ENCODE data around the gene PEX7.
A peak's percentile ranks its signal among the peaks of the same experiment; 100 is the strongest.

The PEX7 gene

DNA sequence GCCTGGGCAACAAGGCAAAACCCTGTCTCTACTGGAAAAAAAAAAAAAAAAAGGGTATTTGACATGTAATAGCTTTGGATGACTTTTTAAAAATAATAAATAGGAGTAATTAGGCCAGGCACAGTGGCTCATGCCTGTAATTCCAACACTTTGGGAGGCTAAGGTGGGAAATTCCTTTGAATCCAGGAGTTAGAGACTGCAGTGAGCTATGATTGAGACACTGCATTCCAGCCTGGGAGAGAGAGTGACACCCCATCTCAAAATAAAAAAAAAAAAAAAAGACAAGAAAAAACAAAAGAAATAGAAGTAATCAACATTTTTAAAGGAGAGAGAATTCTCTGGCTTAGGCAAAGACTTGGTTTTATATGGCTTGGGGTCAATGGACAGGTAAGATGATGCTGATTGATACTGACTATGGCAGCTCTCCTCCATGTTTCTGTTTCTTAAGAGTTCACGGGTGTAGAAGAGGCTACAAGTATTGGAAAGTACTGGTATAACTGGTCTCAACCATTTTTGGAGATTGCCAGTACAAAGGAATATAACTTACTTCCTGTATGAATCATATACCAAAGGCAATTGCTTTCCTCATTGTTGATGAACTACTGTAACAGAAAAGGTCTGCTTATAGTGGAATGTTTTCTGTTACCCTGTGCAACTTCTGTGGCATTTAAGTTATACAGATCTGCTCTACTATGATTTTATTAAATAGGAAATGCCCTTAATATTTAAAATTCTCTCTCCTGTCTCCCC lies 40.2 kb upstream of the PEX7 start:
- DNase-seq (ENCODE audit: low read depth in 1 of 2, low spot score in 1 of 2), result no peak
- Histone ChIP-seq H3K27me3 (ENCODE audit: insufficient read depth, poor library complexity, severe bottlenecking) (no peaks in the 10 kb centered on the region), H3K27ac (replicated peaks) (peak overlapping the region; percentile 74), H3K4me3 (replicated peaks; ENCODE audit: insufficient read depth, low read length) (no peak overlapping the region)
- TF ChIP-seq, protein P1, sequence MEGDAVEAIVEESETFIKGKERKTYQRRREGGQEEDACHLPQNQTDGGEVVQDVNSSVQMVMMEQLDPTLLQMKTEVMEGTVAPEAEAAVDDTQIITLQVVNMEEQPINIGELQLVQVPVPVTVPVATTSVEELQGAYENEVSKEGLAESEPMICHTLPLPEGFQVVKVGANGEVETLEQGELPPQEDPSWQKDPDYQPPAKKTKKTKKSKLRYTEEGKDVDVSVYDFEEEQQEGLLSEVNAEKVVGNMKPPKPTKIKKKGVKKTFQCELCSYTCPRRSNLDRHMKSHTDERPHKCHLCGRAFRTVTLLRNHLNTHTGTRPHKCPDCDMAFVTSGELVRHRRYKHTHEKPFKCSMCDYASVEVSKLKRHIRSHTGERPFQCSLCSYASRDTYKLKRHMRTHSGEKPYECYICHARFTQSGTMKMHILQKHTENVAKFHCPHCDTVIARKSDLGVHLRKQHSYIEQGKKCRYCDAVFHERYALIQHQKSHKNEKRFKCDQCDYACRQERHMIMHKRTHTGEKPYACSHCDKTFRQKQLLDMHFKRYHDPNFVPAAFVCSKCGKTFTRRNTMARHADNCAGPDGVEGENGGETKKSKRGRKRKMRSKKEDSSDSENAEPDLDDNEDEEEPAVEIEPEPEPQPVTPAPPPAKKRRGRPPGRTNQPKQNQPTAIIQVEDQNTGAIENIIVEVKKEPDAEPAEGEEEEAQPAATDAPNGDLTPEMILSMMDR (IDR thresholded peaks at IDR 0.05; ENCODE audit: insufficient read depth, low read length), result no peak
- TF ChIP-seq POLR2AphosphoS5 (IDR thresholded peaks at IDR 0.05; ENCODE audit: low read depth) (no peak), SPI1 (IDR thresholded peaks at IDR 0.05; ENCODE audit: borderline replicate concordance, low read depth) (no peak), GABPA (IDR thresholded peaks at IDR 0.05; ENCODE audit: low read depth) (no peak)
- TF ChIP-seq, protein P2, sequence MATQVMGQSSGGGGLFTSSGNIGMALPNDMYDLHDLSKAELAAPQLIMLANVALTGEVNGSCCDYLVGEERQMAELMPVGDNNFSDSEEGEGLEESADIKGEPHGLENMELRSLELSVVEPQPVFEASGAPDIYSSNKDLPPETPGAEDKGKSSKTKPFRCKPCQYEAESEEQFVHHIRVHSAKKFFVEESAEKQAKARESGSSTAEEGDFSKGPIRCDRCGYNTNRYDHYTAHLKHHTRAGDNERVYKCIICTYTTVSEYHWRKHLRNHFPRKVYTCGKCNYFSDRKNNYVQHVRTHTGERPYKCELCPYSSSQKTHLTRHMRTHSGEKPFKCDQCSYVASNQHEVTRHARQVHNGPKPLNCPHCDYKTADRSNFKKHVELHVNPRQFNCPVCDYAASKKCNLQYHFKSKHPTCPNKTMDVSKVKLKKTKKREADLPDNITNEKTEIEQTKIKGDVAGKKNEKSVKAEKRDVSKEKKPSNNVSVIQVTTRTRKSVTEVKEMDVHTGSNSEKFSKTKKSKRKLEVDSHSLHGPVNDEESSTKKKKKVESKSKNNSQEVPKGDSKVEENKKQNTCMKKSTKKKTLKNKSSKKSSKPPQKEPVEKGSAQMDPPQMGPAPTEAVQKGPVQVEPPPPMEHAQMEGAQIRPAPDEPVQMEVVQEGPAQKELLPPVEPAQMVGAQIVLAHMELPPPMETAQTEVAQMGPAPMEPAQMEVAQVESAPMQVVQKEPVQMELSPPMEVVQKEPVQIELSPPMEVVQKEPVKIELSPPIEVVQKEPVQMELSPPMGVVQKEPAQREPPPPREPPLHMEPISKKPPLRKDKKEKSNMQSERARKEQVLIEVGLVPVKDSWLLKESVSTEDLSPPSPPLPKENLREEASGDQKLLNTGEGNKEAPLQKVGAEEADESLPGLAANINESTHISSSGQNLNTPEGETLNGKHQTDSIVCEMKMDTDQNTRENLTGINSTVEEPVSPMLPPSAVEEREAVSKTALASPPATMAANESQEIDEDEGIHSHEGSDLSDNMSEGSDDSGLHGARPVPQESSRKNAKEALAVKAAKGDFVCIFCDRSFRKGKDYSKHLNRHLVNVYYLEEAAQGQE (IDR thresholded peaks at IDR 0.05; ENCODE audit: insufficient replicate concordance, low read depth), result no peak

DNA sequence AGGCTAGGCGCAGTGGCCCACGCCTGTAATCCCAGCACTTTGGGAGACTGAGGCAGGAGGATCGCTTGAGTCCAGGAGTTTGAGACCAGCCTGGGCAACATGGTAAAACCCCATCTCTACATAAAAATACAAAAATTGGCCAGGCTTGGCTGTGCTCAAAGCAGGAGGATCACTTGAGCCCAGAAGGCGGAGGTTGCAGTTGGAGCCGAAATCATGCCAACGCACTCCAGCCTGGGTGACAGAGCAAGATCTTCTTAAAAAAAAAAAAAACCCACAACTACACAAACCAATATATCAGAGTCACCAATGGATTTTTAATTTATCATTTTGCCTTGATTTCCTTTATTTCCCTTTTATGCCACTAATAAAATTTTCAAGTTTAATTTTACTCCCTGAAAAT lies 39.4 kb upstream of the PEX7 start:
- H3K4me3 ChIP-seq (replicated peaks; ENCODE audit: insufficient read depth, low read length), result no peak overlapping the region
- peak overlapping the region; percentile 74 for H3K27ac ChIP-seq (replicated peaks)
- DNase-seq (ENCODE audit: low read depth in 1 of 2, low spot score in 1 of 2), result no peak
- no peaks in the 10 kb centered on the region for H3K27me3 ChIP-seq (ENCODE audit: insufficient read depth, poor library complexity, severe bottlenecking)
- TF ChIP-seq GABPA (IDR thresholded peaks at IDR 0.05; ENCODE audit: low read depth), result no peak
- no peak for TF ChIP-seq POLR2AphosphoS5 (IDR thresholded peaks at IDR 0.05; ENCODE audit: low read depth)
- TF ChIP-seq, protein P1 (IDR thresholded peaks at IDR 0.05; ENCODE audit: insufficient read depth, low read length), result no peak

DNA sequence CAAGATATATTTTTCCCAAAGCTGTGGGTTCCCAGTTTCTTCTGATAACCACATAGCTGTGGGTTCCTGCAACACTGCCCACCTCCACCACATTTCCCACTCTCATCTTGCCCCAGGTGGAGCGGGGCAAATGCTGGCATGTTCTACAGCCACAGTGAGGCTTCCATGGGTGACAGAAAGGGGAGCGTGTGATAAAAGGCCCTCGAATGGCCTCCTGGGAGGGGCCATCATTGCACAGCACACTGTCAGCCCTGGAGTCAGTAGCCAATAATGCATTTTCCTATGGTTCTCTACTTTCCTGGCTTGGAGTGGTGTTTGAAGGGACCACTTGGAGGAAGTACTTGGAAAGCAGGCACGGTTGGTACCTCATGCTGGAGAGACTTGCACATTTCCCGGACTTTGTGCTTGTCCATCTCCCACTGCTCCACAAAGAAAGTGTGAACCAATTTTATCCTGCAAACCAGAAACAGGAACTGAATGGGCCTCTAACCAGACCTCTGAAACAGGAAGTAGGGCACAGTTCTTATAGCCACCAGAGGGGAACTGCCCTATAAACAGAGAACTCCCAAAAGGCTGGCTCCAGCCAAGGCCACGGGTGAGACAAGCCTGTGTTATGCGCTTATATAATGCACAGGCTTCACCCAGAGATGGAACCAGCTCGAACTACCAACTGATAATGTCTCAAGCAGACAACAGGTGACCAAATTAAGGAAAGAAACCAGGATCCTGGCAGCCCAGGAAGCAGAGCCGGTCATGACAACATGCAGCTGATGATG lies 38.7 kb upstream of the PEX7 start:
- peak overlapping the region; percentile 74 for H3K27ac ChIP-seq (replicated peaks)
- DNase-seq (ENCODE audit: low read depth in 1 of 2, low spot score in 1 of 2), result peak; percentile 86 to 95
- peak; percentile 43; the same call in 1 of the 2 replicates for TF ChIP-seq GABPA (IDR thresholded peaks at IDR 0.05; ENCODE audit: low read depth)
- TF ChIP-seq, protein P1 (IDR thresholded peaks at IDR 0.05; ENCODE audit: insufficient read depth, low read length), result no peak
- peak; percentile 100 for TF ChIP-seq SPI1 (IDR thresholded peaks at IDR 0.05; ENCODE audit: borderline replicate concordance, low read depth)
- TF ChIP-seq POLR2AphosphoS5 (IDR thresholded peaks at IDR 0.05; ENCODE audit: low read depth), result peak; percentile 74
- TF ChIP-seq, protein P2 (IDR thresholded peaks at IDR 0.05; ENCODE audit: insufficient replicate concordance, low read depth), result no peak
- H3K27me3 ChIP-seq (ENCODE audit: insufficient read depth, poor library complexity, severe bottlenecking), result no peaks in the 10 kb centered on the region
- peak overlapping the region; percentile 61 for H3K4me3 ChIP-seq (replicated peaks; ENCODE audit: insufficient read depth, low read length)
